GM23338 (cell line): ENCODE measurements around the gene DLST. TPM values are rescaled to one million over a fixed set of nuclear protein-coding genes. Genes with fewer than 3 reads are reported as not detected.

Source experiments
- ATAC-seq: fragments of 200-7000 bp; cut with Tn5 transposase; 3 replicates; pipeline ENCODE4 v1.9.1; 2020
- DNase-seq: peaks from one replicate; pipeline ENCODE4 v3.0.0-alpha.2; 2015; ENCODE audit warnings: low spot score
- H2AFZ ChIP-seq: fragments of 200-600 bp; sonication (generic); 2 replicates; pipeline ENCODE4 v1.8.0; 2016; ENCODE audit warnings: antibody characterized with exemption, mild to moderate bottlenecking, moderate library complexity
- H3F3A ChIP-seq: fragments of 200-600 bp; sonication (generic); replicated peaks from 2 replicates; pipeline ENCODE4 v1.8.0; 2017; ENCODE audit warnings: antibody characterized with exemption, mixed run types, low read depth
- H3K27ac ChIP-seq: fragments of 200-600 bp; sonication (generic); 2 replicates; pipeline ENCODE4 v1.6.1; 2016; ENCODE audit warnings: low read depth
- H3K27me3 ChIP-seq: fragments of 200-600 bp; sonication (generic); 2 replicates; pipeline ENCODE4 v1.8.0; 2016; ENCODE audit warnings: mild to moderate bottlenecking, mixed run types, moderate library complexity; ENCODE audit not compliant: insufficient read depth
- H3K36me3 ChIP-seq: fragments of 200-600 bp; sonication (generic); 2 replicates; pipeline ENCODE4 v1.8.0; 2016; ENCODE audit warnings: mild to moderate bottlenecking; ENCODE audit not compliant: insufficient read depth
- H3K4me1 ChIP-seq: fragments of 200-600 bp; sonication (generic); 2 replicates; pipeline ENCODE4 v1.8.0; 2016; ENCODE audit warnings: mild to moderate bottlenecking, moderate library complexity; ENCODE audit not compliant: insufficient read depth
- H3K4me2 ChIP-seq: fragments of 200-600 bp; sonication (generic); 2 replicates; pipeline ENCODE4 v1.7.1; 2017; ENCODE audit warnings: mixed run types
- H3K4me3 ChIP-seq: fragments of 200-600 bp; sonication (generic); 2 replicates; pipeline ENCODE4 v1.6.1; 2016; ENCODE audit warnings: mixed run types
- H3K79me2 ChIP-seq: fragments of 200-600 bp; sonication (generic); replicated peaks from 2 replicates; pipeline ENCODE4 v1.8.0; 2017; ENCODE audit warnings: mild to moderate bottlenecking; ENCODE audit not compliant: insufficient read depth
- H3K9me2 ChIP-seq: fragments of 200-600 bp; sonication (generic); 2 replicates; pipeline ENCODE4 v1.8.0; 2017; ENCODE audit not compliant: insufficient read depth
- H4K20me1 ChIP-seq: fragments of 200-600 bp; sonication (generic); replicated peaks from 2 replicates; pipeline ENCODE4 v1.8.0; 2017; ENCODE audit warnings: mild to moderate bottlenecking; ENCODE audit not compliant: insufficient read depth
- H3K27ac Mint-ChIP-seq: 2 replicates; pipeline ENCODE4 v1.8.0; 2020; ENCODE audit warnings: inconsistent platforms, mild to moderate bottlenecking, moderate library complexity, mixed read lengths
- H3K27me3 Mint-ChIP-seq: 3 replicates; pipeline ENCODE4 v1.8.0; 2022; ENCODE audit warnings: low read depth, mild to moderate bottlenecking, moderate library complexity, mixed read lengths, inconsistent platforms; ENCODE audit not compliant: insufficient read depth, poor library complexity
- H3K36me3 Mint-ChIP-seq: 3 replicates; pipeline ENCODE4 v1.8.0; 2021; ENCODE audit warnings: low read depth, mild to moderate bottlenecking, inconsistent platforms, moderate library complexity, mixed read lengths
- H3K4me1 Mint-ChIP-seq: 3 replicates; pipeline ENCODE4 v1.8.0; 2020; ENCODE audit warnings: mild to moderate bottlenecking, inconsistent platforms, mixed read lengths
- H3K4me3 Mint-ChIP-seq: 3 replicates; pipeline ENCODE4 v1.8.0; 2021; ENCODE audit warnings: moderate library complexity, mild to moderate bottlenecking, inconsistent platforms, mixed read lengths
- H3K9me3 Mint-ChIP-seq: 3 replicates; pipeline ENCODE4 v1.8.0; 2020; ENCODE audit warnings: moderate library complexity, mild to moderate bottlenecking, inconsistent platforms, mixed read lengths
- CTCF ChIP-seq, 2 experiments: fragments of 200-600 bp in 1 of 2; sonication (generic) in 1 of 2; conservative IDR thresholded peaks; 2 replicates each; pipeline versions ENCODE4 v1.5.1 to v1.6.1; 2016 to 2017; ENCODE audit warnings: antibody characterized with exemption in 2 of 2, low read depth in 2 of 2, mild to moderate bottlenecking in 2 of 2, moderate library complexity in 1 of 2
- EZH2 ChIP-seq: fragments of 200-600 bp; sonication (generic); IDR thresholded peaks from one replicate; pipeline ENCODE4 v1.8.0; 2017; ENCODE audit warnings: antibody characterized with exemption, mild to moderate bottlenecking, low read depth; ENCODE audit not compliant: unreplicated experiment
- EZH2phosphoT487 ChIP-seq: fragments of 200-600 bp; sonication (generic); IDR thresholded peaks from one replicate; pipeline ENCODE4 v1.8.1; 2018; ENCODE audit warnings: antibody characterized with exemption; ENCODE audit not compliant: unreplicated experiment
- JUNB ChIP-seq: IDR thresholded peaks from one replicate; pipeline ENCODE4 v1.6.1; 2016; ENCODE audit warnings: antibody characterized with exemption; ENCODE audit not compliant: unreplicated experiment
- NANOG ChIP-seq: IDR thresholded peaks from 2 replicates; pipeline ENCODE4 v1.6.1; 2016; ENCODE audit warnings: antibody characterized with exemption, borderline replicate concordance
- POLR2AphosphoS5 ChIP-seq: IDR thresholded peaks from 2 replicates; pipeline ENCODE4 v1.6.1; 2016; ENCODE audit warnings: antibody characterized with exemption, low read depth
- STAT1 ChIP-seq: IDR thresholded peaks from one replicate; pipeline ENCODE4 v1.6.1; 2016; ENCODE audit warnings: antibody characterized with exemption; ENCODE audit not compliant: unreplicated experiment
- ZNF331 ChIP-seq: fragments of 250-450 bp; sonication (Bioruptor Pico); IDR thresholded peaks from 2 replicates; pipeline ENCODE4 v1.5.0; 2020; ENCODE audit warnings: low read depth, mild to moderate bottlenecking, moderate library complexity
- polyA plus RNA-seq: library from polyadenylated mRNA; unstranded; fragments of >200 nt; fragmentation: Nextera tagmentation; extraction: Ambion mirVana; gene quantifications from 2 replicates; pipeline ENCODE4 v1.2.1, GENCODE V29; 2016
- total RNA-seq: library from RNA; depleted of rRNA; stranded (reverse); fragments of >200 nt; shearing (Covaris generic); gene quantifications from 2 replicates; pipeline ENCODE4 v1.2.3, GENCODE V29; 2014
- TF ChIP-seq, protein P1 (sequence below): IDR thresholded peaks from one replicate; pipeline ENCODE4 v1.6.1; 2018; ENCODE audit warnings: antibody characterized with exemption; ENCODE audit not compliant: unreplicated experiment
- TF ChIP-seq, protein P2 (sequence below): IDR thresholded peaks from 2 replicates; pipeline ENCODE4 v1.6.1; 2016; ENCODE audit warnings: antibody characterized with exemption
- TF ChIP-seq, protein P3 (sequence below): fragments of 250-450 bp; sonication (Bioruptor Pico); IDR thresholded peaks from 2 replicates; pipeline ENCODE4 v1.5.0; 2020; ENCODE audit warnings: mild to moderate bottlenecking, moderate library complexity

The DLST gene
- total and polyA plus RNA-seq, 2 experiments from 2014 or later = 11.2 to 106 TPM

GRCh38 chr14:74941676-74942097 is 60.0 kb downstream of the DLST start (continued):
- TF ChIP-seq, protein P1, sequence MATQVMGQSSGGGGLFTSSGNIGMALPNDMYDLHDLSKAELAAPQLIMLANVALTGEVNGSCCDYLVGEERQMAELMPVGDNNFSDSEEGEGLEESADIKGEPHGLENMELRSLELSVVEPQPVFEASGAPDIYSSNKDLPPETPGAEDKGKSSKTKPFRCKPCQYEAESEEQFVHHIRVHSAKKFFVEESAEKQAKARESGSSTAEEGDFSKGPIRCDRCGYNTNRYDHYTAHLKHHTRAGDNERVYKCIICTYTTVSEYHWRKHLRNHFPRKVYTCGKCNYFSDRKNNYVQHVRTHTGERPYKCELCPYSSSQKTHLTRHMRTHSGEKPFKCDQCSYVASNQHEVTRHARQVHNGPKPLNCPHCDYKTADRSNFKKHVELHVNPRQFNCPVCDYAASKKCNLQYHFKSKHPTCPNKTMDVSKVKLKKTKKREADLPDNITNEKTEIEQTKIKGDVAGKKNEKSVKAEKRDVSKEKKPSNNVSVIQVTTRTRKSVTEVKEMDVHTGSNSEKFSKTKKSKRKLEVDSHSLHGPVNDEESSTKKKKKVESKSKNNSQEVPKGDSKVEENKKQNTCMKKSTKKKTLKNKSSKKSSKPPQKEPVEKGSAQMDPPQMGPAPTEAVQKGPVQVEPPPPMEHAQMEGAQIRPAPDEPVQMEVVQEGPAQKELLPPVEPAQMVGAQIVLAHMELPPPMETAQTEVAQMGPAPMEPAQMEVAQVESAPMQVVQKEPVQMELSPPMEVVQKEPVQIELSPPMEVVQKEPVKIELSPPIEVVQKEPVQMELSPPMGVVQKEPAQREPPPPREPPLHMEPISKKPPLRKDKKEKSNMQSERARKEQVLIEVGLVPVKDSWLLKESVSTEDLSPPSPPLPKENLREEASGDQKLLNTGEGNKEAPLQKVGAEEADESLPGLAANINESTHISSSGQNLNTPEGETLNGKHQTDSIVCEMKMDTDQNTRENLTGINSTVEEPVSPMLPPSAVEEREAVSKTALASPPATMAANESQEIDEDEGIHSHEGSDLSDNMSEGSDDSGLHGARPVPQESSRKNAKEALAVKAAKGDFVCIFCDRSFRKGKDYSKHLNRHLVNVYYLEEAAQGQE = no peak
- TF ChIP-seq JUNB (no peak), POLR2AphosphoS5 (no peak), STAT1 (no peak), EZH2 (no peak), ZNF331 (CRISPR knock-in tag) (no peak), CTCF (conservative IDR thresholded peaks at IDR 0.05; ENCODE audit: low read depth in 2 of 2) (no peak), EZH2phosphoT487 (no peak)
- TF ChIP-seq, protein P2, sequence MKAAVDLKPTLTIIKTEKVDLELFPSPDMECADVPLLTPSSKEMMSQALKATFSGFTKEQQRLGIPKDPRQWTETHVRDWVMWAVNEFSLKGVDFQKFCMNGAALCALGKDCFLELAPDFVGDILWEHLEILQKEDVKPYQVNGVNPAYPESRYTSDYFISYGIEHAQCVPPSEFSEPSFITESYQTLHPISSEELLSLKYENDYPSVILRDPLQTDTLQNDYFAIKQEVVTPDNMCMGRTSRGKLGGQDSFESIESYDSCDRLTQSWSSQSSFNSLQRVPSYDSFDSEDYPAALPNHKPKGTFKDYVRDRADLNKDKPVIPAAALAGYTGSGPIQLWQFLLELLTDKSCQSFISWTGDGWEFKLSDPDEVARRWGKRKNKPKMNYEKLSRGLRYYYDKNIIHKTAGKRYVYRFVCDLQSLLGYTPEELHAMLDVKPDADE = no peak

- H3K27ac ChIP-seq = no peak overlapping the region
- Mint-ChIP-seq H3K4me3 (no peak overlapping the region), H3K9me3 (no peaks in the 10 kb centered on the region; the same call in 2 of the 3 replicates), H3K27me3 (peaks cover 10% of the 10 kb centered on the region), H3K27ac (no peak overlapping the region), H3K4me1 (peaks cover 7% of the 10 kb centered on the region; the same call in 2 of the 3 replicates), H3K36me3 (no peaks in the 10 kb centered on the region)
- peaks cover 4% of the 10 kb centered on the region; the same call in 1 of the 2 replicates for H3K4me1 ChIP-seq
- H3K79me2 ChIP-seq = no peaks in the 10 kb centered on the region
- no peaks in the 10 kb centered on the region for H3K27me3 ChIP-seq
- no peaks in the 10 kb centered on the region for H3K9me2 ChIP-seq
- no peak overlapping the region for H2AFZ ChIP-seq
- no peaks in the 10 kb centered on the region for H3K36me3 ChIP-seq
- no peak overlapping the region for H3K4me3 ChIP-seq
- ATAC-seq (no peak), DNase-seq (no peak)
- no peaks in the 10 kb centered on the region for H4K20me1 ChIP-seq
- H3K4me2 ChIP-seq = no peak overlapping the region
- H3F3A ChIP-seq = 0 out of 2 replicates have a peak, but pooled peaks cover 5% of the 10 kb centered on the region
- TF ChIP-seq NANOG = no peak
- TF ChIP-seq, protein P3, sequence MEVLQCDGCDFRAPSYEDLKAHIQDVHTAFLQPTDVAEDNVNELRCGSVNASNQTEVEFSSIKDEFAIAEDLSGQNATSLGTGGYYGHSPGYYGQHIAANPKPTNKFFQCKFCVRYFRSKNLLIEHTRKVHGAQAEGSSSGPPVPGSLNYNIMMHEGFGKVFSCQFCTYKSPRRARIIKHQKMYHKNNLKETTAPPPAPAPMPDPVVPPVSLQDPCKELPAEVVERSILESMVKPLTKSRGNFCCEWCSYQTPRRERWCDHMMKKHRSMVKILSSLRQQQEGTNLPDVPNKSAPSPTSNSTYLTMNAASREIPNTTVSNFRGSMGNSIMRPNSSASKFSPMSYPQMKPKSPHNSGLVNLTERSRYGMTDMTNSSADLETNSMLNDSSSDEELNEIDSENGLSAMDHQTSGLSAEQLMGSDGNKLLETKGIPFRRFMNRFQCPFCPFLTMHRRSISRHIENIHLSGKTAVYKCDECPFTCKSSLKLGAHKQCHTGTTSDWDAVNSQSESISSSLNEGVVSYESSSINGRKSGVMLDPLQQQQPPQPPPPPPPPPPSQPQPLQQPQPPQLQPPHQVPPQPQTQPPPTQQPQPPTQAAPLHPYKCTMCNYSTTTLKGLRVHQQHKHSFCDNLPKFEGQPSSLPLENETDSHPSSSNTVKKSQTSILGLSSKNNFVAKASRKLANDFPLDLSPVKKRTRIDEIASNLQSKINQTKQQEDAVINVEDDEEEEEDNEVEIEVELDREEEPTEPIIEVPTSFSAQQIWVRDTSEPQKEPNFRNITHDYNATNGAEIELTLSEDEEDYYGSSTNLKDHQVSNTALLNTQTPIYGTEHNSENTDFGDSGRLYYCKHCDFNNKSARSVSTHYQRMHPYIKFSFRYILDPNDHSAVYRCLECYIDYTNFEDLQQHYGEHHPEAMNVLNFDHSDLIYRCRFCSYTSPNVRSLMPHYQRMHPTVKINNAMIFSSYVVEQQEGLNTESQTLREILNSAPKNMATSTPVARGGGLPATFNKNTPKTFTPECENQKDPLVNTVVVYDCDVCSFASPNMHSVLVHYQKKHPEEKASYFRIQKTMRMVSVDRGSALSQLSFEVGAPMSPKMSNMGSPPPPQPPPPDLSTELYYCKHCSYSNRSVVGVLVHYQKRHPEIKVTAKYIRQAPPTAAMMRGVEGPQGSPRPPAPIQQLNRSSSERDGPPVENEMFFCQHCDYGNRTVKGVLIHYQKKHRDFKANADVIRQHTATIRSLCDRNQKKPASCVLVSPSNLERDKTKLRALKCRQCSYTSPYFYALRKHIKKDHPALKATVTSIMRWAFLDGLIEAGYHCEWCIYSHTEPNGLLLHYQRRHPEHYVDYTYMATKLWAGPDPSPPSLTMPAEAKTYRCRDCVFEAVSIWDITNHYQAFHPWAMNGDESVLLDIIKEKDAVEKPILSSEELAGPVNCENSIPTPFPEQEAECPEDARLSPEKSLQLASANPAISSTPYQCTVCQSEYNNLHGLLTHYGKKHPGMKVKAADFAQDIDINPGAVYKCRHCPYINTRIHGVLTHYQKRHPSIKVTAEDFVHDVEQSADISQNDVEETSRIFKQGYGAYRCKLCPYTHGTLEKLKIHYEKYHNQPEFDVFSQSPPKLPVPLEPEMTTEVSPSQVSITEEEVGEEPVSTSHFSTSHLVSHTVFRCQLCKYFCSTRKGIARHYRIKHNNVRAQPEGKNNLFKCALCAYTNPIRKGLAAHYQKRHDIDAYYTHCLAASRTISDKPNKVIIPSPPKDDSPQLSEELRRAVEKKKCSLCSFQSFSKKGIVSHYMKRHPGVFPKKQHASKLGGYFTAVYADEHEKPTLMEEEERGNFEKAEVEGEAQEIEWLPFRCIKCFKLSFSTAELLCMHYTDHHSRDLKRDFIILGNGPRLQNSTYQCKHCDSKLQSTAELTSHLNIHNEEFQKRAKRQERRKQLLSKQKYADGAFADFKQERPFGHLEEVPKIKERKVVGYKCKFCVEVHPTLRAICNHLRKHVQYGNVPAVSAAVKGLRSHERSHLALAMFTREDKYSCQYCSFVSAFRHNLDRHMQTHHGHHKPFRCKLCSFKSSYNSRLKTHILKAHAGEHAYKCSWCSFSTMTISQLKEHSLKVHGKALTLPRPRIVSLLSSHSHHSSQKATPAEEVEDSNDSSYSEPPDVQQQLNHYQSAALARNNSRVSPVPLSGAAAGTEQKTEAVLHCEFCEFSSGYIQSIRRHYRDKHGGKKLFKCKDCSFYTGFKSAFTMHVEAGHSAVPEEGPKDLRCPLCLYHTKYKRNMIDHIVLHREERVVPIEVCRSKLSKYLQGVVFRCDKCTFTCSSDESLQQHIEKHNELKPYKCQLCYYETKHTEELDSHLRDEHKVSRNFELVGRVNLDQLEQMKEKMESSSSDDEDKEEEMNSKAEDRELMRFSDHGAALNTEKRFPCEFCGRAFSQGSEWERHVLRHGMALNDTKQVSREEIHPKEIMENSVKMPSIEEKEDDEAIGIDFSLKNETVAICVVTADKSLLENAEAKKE (CRISPR knock-in tag) = no peak
- TF ChIP-seq, protein P2 = no peak
- TF ChIP-seq EZH2phosphoT487 = no peak
Measured at GRCh38 chr14:74942181-74942580, 60.5 kb downstream of the DLST start.
